Activated naive CD4-positive, alpha-beta T cell (primary cell): Measurements from ENCODE around the gene KIF15.
"Not testable (repeated sequence)": the region's sequence is repeated elsewhere in the genome, so short reads cannot be mapped to it uniquely, and the experiment has no call there.

Source experiments
- DNase-seq, 4 experiments: peaks; one replicate each; lab custom pipeline; 2025; lab: John Stamatoyannopoulos, UW

Gene KIF15

DNA sequence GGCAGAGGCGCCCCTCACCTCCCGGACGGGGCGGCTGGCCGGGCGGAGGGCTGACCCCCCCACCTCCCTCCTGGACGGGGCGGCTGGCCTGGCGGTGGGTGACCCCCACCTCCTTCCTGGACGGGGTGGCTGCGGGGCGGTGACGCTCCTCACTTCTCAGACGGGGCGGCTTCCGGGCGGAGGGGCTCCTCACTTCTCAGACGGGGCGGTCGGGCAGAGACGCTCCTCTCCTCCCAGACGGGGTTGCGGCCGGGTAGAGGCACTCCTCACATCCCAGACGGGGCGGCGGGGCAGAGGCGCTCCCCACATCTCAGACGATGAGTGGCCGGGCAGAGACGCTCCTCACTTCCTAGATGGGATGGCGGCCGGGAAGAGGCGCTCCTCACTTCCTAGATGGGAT is 59.6 kb downstream of the KIF15 start:
- not testable (repeated sequence) for DNase-seq

DNA sequence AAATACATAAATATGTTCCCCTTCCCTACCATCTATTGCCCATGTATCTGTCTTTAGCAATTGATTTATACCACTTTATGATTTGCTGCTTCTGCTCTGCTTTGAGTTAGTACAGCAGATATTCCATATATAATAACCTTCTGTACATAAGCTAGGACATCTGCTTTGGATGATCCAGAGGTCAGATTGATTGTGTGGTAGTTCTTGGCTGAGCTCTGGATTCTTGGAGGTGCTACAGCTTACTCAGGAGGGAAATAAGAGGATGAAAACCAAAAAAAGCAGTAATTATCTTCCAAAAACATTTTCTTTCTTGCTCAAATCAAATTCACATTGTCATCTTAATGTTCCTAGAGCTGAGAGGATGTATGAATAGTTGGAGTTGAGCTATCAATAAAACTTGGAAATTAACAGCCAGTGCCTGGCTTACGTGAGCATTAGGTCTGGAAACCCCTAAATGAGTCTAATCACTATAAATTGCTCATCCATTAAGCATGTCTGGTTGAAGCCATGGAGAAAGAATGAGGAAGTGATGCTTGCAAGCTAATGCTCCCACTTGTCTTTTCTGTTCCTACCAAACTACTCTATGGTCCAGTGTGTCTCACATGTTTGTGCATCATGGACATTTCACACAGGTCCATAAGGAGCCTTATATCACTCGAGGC is 63.8 kb downstream of the KIF15 start:
- DNase-seq = no peak

DNA sequence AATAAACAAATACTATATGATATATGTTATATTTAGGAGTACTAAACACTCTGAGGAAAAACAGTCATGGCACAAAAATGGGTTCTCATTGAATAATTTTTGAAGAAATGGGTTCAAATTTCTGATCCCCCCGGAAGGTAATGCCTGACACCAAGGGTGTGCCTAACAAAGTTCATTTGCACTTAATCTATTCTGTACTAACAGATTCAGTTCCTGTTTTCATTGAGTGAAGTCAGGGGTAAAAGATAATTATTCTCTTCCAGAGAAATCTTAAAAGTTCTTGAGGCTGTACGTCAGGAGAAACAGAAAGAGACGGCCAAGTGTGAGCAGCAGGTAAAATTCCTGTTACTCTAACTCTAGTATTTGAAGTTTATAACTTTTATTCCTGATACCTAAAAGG is 65.6 kb downstream of the KIF15 start:
- no peak for DNase-seq

DNA sequence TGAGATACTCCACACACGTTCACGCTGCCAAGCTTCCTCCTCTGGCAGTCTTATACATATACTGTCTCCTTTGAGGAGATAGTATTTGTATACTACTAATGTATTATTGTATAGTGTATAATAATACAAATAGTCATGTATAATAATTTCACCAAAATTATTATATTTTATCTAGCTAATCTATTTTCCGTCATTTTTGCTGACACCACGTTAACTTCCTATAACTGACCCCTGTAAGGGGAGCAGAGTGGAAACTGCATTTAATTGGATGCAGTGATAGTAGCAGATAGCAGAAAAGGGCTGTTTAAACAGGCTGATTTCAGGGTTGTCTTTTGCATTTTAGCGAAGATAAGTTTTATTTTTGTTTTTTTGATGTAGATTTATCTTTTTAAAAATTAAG is 69.6 kb downstream of the KIF15 start:
- DNase-seq = no peak

DNA sequence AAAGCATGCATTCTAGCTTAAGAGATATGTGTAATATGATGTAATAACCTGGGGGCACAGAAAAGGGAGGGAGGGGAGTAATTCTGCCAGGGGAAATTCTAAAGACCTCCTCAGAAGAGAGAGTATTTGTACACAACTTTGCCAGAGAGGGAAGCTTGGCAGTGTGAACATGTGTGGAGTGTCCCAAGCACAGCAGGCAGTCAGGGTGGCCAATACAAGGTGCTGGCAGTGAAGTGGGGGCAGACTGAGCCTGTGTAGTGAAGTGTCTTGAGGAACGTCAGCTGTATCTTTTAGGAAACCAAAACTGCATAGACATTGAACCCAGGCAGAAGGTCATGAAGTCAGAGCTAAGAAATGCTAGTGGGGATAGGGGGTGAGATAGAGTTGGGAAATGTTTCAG is 70.4 kb downstream of the KIF15 start:
- no peak for DNase-seq

DNA sequence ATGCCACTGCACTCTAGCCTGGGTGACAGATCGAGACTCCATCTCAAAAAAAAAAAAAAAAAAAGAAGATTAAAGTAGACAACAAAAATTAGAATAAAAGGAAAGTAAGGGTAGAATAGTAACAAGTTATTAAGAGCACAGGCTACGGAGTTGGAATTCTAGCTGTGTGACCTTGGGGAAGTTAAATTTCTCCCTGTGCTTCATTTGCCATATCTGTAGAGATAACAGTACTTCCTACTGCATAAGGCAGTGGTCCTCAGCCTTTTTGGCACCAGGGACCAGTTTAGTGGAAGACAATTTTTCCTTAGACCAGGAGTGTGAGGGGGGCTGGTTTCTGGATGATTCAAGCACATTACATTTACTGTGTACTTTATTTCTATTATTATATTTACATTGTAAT is 71.4 kb downstream of the KIF15 start:
- DNase-seq = no peak

DNA sequence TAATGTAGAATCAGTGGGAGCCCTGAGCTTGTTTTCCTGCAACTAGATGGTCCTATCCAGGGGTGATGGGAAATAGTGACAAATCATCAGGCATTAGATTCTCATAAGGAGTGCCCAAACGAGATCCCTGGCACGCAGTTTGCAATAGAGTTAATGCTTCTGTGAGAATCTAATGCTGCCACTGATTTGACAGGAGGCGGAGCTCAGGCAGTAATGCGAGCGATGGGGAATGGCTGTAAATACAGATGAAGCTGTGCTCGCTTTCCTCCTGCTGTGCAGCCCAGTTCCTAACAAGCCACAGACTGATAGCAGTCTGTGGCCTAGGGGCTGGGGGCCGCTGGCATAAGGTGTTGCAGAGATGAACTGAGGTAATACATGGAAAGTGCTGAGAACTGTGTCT is 71.8 kb downstream of the KIF15 start:
- DNase-seq = no peak

DNA sequence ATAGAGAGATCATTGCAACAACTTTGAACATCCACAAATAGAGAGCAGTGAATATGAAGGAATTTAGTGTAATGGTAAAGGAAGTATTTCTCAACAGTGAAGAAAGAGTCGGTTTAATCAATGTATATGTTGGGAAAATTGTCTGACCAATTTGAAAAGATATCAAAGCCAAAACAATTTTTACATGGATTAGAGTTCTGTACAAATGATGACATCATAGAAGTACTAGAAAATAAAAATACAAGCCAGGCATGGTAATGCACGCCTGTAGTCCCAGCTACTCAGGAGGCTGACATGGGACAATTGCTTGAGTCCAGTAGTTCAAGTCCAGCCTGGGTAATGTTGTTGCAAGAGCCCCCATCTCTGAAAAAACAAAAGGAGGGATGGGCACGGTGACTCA is 74.1 kb downstream of the KIF15 start:
- no peak for DNase-seq

DNA sequence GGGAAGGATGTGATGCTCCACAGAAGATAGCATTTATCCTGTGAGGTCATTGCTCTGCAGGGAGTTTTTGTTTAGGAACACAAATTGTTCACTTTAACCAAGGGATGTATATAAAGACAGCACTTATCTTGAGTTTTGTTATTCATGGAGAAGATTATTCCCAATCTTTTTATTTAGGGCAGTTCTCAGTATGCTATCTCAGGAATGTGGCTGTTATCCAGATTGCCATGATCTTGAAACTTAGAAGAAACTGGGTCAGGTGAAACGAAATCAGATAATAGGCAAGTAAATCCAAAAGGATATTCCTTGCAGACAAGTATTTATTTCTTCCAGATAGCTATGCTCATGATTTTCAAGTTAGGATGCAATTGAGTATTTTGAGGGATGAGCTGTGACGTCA is 80.8 kb downstream of the KIF15 start:
- no peak for DNase-seq

DNA sequence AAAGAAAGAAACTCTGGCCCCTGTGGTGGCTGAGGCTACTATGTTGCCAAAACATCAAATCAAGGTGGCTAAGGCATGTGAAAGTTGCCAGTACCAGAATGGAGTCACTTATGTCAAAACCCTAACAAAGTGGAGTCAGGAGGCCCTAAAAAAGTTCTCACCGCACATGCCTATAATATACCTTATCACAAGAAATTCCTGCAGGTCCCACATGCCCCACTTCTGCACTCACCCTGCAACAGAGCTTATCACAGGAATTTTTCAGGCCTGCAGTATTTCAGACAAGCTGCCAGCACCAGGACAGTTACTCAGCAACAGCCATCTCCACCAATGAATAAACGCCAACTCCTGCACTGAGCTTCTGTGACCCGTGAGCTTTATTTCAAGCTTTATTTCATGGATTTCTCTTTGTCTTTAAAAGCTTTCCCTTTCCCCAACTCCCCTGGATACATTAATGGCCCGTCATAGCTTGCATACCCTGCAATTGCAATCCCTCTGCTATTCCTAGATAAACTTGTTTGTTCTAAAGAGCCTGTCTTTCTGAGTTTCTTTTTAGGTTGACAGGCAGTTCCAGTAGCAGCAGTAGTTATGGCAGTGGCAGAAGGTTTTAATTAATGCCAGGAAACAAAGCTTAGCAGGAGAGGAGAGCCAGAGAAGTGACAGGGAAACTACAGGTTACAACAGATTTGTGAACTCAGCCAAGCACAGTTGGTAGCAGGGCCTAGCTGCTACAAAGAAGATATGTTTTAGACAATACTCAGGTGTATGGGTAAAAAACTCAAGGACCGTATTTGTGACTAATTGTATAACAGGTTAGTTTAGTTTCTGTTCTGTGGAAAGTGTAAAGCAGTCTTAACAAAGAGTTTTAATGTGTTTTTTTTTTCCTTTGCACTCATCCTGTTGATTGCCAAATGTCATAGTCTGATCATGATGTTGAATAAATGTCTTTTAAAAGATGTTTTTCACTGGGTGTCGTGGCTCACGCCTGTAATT is 84.2 kb downstream of the KIF15 start:
- DNase-seq = no peak

DNA sequence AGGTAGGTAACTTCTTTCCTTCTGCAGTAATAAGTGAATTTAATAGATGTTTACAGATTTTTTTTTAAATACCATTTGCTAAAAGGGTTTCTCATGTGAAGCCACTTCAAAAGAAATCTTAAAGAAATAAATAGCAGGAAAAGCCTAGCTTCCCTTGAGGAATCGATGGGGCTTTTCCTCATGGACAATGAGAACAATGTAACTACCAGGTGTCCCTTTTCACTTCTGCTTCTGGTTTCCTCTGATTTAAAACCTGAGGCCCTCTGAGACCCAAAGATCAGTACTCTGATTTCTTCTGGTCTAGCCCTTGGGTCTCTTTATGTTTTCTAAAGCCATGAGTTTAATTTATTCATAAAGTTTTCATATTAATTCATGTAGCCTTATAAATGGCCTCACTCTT is 87.0 kb downstream of the KIF15 start:
- no peak for DNase-seq

DNA sequence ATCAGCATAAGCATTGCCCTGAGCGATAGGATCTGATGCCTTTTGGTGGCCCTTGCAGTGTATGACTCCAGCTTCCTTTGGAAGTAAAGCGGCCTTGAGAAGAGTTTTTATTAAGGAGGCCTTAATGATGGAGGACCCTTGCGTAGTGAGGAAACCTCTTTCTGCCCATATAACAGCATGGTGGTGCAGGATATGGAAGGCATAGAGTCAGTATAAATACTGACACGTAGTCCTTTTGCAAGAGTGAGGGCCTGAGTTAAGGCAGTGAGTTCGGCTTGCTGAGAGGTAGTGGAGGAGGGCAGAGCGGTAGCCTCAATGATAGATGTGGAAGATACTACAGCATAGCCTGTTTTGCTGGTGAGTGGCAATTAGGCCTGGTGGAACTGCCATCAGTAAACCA is 95.1 kb downstream of the KIF15 start:
- not testable (repeated sequence) for DNase-seq

DNA sequence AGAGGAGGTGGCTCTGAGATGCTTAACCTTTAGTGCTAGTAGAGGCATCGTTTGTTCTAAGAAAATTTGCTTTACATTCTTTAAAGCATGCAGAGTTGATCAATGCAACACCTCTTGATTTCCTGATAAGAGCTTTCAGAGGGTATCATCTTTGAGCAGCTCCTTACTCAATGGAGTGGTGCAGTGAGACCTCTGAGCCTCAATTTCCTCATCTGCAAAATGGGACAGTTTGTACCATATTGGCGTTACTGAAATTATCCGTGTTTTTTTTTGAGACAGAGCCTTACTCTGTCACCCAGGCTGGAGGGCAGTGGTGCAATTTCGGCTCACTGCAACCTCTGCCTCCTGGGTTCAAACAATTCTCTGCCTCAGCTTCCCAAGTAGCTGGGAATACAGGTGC is 98.5 kb downstream of the KIF15 start:
- no peak for DNase-seq

DNA sequence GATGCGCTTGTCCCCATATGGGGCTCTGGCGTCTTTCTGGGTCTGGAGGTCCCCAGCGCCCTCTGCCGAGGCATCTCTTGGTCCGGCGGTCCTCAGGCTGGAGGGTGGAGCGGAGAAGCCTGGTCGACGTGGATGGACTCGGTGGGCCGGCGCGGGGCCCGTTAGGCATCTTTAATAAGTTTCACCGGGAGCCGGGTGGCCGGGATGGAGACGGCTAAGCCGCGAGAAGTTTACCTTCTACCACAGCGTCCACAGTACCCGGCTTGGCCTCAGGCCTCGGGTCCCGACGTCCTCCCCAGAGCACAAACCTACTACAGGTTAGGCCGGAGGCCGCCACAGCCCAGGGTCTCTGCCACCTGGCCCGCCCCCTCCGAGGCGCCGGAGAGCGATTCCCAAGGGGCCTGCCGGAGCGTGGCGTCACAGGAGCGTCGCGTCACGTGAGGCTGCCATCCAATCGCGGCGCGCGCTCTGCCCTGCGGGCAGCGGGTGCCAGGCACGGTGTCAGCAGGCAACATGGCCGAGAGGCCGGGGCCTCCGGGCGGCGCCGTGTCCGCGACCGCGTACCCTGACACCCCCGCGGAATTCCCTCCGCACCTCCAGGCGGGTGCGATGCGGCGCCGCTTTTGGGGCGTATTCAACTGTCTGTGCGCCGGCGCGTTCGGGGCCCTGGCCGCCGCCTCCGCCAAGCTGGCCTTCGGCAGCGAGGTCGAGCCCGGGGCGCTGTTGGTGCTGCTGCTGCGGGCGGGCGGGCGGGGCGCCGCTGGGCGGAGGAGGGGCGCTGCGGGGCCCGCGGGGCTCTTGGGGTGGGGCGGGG is 100.0 kb downstream of the KIF15 start, which contains the start of gene TMEM42:
Gene TMEM42, plus strand, starts transcription at position 501 of the 814 bp plus-strand sequence. Its CDS starts 13 bp downstream, at position 514.
- DNase-seq = peak; percentile 59 to 78 (median 62)

DNA sequence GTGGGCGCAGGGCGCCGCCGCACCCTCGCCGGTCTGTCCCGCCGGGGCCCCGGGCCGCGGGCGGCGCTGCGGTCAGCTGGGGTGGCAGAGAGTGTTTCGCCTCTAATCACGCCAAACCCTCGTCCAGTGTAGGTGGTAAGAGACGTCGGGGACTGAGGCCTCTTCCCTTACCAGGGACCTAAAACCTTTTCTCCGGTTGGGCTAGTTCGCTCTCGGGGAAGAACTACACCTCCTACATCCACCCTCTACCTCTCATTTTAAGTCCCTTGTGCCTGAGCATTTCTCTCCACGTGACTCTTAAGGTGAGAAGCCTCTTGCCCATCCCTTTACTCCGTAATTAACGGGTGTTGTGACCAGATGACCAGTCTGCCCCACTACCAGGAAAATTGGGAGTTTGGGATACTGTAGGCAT is 100.6 kb downstream of the KIF15 start:
- DNase-seq = no peak

DNA sequence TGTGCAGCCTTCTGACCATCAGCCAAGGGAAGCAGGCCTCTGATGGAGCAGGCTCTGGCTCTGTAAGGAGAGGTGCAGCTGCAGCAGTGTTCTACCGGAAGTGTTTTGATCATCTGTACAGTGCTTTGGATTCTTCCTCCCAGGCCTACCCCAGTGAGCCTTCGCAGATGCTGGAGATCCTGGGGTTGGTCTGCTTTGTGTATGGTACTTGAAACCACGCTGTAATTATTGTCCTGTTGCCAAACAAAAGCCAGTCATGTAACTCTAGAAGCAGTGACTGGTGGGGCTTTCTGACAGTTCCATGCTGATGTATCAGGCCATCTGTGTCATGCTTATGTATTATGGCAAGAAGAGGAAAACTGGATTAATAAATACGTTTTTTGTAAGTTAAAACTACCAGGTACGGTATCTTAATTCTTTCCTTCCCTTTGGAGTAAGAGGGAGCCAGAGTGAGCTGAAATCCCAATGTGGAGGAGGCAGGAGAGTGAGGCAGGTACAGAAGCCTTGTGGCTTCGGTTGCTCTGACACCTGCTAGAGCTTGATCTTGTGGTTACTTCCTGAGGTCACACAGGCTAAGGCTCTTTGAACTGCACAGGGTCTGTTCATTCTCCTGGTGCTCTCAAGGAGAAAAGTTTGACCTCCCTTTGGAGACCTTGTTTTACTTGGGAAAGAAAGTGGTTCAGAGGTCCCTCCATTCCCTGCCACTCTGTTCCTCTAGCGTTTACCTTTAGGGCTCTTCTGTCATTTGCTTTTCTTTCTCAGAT is 103.9 kb downstream of the KIF15 start:
- DNase-seq = no peak

DNA sequence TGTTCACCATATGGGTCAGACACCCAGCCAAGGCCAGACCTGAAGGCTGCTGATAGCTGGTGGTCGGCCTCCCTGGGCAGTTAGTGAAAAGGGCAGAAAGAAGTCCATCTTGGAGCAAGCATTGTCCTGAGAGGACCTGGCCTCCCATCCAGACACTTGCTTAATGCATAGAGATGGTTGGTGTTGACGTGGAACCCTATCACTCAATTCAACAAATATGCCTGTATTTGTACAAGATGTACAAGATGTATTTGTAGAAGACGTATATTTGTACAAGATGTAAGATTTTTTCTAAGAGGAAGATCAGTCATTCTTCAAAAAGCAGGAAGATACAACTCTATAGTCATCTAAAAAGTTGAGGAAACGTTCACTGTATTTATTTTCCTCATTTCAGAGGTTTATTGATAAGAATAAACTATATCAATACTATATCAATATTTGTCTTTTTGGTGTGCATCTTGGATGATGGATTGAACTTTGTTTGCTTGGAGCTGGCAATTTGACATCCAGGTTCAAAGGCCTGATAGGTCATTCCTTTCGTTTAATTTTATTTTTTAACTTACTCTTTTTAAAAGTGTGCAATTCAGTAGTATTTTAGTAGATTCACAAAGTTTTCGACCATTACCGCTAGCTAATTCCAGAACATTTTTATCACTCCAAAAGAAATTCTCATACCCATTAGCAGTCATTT is 106.0 kb downstream of the KIF15 start:
- no peak for DNase-seq

DNA sequence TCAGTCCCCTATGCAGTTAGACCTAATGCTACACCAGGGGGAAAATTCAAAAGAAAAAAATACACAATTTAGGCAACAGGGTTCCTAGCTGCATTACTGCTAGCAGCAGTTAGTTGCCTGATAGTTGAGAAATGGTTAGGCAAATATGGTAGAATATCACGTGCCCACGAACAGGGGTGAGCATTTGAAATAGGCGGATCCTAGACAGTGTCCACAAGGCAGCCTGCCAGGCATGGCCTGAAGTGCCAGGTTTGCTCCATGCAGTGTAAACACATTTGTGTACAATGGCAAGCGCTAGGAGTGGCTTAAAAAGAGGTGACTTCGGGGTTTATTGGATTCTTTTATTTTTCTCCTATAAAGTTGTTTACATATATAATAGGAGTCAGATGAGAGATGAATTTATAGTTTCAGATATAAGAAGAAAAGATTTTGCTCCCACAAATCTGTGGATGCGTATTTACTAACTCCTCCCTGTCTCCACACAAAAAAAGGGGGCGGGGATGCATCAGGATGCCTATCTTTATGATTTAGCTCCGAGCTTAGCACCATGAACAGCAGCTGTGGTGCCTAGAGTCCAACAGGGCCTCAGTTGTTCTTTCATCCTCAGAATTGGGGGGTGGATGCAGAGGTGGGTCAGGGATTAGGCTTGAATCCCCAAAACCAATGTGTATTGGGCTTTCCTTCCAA is 108.9 kb downstream of the KIF15 start:
- DNase-seq = no peak

DNA sequence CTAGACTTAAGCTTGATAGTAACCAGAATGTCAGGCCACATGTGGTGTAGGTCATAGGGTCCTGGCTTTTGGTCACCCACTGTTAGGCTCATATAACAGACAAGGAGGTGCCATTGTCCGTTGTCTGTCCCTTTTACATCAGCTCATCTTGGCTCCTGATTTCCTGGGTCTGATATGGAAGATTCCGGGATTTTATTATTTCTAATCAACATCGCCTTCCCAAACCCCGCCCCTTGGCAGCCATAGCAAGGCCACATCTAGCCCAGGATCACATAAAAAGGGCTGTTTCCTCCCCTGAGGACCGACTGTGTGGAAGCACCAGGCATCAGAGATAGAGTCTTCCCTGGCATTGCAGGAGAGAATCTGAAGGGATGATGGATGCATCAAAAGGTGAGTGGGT is 112.7 kb downstream of the KIF15 start, which contains the start of gene TGM4:
Gene TGM4, plus strand, starts transcription at position 301 of the 400 bp plus-strand sequence. Its CDS starts 71 bp downstream, at position 372.
- no peak for DNase-seq

DNA sequence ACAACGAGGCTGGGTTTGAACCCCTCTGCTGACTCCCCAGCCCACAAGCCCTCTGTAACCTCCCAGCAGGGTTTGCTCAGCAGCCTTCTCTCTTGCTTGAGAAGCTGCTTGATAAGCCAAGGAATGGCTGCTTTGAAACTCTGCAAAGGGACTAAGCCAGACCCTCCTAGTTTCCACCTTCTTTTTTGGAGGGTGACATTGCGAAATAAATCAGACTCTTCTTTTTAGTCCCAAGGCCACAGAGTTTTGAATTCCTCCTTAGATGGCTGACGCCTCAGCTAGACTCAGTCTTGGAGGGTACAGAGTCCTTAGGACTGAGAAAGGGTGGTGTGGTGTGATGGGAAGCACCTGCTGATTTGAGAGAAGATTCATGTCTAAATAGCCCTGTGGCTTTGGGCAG is 114.0 kb downstream of the KIF15 start:
- no peak for DNase-seq
